ENCODE data around the gene SHROOM3.

Gene SHROOM3

DNA sequence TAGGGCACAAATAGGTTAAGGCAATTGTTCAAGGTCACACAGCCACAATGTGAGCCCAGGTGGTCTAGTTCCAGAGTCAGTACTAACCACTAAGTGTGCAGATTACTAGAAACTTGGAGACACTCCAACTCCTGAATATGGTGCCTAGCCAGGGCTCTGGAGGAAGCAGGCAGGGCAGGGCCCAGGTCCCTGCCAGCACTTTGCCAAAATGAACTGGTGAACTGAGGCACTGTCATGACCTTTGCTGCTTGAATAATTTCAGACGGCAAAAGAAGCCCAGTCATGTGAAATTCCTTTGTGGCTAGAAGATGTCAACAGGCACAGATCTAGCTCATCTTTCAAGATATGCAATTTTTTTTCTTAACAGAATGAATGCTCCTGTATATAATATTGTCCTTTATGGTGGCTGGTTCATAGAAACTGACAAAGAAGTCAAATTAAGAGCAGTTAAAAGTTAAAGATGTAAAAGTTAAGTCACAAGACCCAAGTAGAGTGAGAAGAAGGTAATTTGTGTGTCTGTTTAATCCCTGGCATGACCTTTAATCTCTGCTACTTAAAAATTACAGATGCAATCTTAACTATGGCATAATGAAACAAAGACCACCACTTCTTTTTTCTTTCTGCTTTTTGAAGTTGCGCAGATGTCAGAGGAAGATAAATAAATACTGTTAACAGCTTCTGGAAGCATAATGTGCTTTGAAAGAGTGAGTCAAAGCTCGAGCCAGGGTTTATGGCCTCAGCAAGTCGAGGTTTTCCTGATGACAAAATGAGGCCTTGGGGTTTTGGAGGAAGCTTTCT lies 54.1 kb downstream of the SHROOM3 start:
- TF ChIP-seq TAF1 (IDR thresholded peaks at IDR 0.05; ENCODE audit: borderline replicate concordance, insufficient read depth, low read length) = no peak
- TF ChIP-seq FOXP2 (optimal IDR thresholded peaks at IDR 0.05; ENCODE audit: borderline replicate concordance, extremely low read depth, extremely low read length, insufficient read depth) = no peak
- TF ChIP-seq, protein P1, sequence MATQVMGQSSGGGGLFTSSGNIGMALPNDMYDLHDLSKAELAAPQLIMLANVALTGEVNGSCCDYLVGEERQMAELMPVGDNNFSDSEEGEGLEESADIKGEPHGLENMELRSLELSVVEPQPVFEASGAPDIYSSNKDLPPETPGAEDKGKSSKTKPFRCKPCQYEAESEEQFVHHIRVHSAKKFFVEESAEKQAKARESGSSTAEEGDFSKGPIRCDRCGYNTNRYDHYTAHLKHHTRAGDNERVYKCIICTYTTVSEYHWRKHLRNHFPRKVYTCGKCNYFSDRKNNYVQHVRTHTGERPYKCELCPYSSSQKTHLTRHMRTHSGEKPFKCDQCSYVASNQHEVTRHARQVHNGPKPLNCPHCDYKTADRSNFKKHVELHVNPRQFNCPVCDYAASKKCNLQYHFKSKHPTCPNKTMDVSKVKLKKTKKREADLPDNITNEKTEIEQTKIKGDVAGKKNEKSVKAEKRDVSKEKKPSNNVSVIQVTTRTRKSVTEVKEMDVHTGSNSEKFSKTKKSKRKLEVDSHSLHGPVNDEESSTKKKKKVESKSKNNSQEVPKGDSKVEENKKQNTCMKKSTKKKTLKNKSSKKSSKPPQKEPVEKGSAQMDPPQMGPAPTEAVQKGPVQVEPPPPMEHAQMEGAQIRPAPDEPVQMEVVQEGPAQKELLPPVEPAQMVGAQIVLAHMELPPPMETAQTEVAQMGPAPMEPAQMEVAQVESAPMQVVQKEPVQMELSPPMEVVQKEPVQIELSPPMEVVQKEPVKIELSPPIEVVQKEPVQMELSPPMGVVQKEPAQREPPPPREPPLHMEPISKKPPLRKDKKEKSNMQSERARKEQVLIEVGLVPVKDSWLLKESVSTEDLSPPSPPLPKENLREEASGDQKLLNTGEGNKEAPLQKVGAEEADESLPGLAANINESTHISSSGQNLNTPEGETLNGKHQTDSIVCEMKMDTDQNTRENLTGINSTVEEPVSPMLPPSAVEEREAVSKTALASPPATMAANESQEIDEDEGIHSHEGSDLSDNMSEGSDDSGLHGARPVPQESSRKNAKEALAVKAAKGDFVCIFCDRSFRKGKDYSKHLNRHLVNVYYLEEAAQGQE (IDR thresholded peaks at IDR 0.05; ENCODE audit: insufficient read depth in 1 of 2, low read depth in 2 of 2, low read length in 2 of 2) = no peak
- no peak for TF ChIP-seq SIN3A (IDR thresholded peaks at IDR 0.05; ENCODE audit: borderline replicate concordance, insufficient read depth, low read length)
- no peak for TF ChIP-seq POLR2AphosphoS5 (IDR thresholded peaks at IDR 0.05; ENCODE audit: low read depth, low read length)

DNA sequence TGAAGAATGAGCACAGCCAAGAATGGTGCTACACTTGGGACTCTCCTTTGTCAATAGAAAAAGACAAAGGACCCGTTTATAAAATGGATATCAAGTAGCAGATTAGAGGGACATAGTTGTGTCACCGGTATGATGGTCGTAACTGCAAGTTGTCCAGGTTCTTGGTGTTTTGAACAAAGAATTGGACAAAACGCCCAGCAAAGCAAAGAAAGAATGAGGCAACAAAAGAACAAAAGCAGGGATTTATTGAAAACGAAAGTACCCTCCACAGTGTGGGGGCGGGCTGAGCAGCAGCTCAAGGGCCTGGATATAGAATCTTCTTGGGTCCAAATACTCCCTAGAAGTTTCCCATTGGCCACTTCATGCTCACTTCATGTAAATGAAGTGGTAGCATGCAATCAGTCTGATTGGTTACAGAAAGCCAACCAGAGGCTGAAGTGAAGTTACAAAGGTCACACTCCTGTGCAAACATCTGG lies 54.7 kb downstream of the SHROOM3 start:
- TF ChIP-seq FOXP2 (optimal IDR thresholded peaks at IDR 0.05; ENCODE audit: borderline replicate concordance, extremely low read depth, extremely low read length, insufficient read depth) (no peak), POLR2AphosphoS5 (IDR thresholded peaks at IDR 0.05; ENCODE audit: low read depth, low read length) (no peak), TAF1 (IDR thresholded peaks at IDR 0.05; ENCODE audit: borderline replicate concordance, insufficient read depth, low read length) (no peak), SIN3A (IDR thresholded peaks at IDR 0.05; ENCODE audit: borderline replicate concordance, insufficient read depth, low read length) (no peak)
- TF ChIP-seq, protein P1 (IDR thresholded peaks at IDR 0.05; ENCODE audit: insufficient read depth in 1 of 2, low read depth in 2 of 2, low read length in 2 of 2) = no peak

DNA sequence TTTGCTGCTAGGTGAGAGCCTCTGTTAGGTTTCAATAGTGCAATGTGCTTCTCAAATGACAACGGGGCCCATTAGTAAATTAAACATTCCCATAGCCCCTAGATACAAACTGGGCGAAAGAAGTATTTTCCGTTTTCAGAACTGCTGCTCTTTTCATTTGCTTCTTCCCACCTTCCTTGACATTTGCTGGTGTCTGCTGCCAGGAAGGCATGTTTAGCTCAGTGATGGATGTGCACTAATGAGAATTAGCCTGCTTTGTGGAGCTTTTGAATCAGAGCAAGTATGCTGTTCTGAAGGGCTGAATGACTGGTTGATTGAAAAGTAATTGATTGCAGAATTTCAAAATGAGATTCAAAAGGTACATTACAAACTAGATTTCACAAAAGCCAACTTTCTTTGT lies 57.0 kb downstream of the SHROOM3 start:
- no peak for TF ChIP-seq SIN3A (IDR thresholded peaks at IDR 0.05; ENCODE audit: borderline replicate concordance, insufficient read depth, low read length)
- TF ChIP-seq POLR2AphosphoS5 (IDR thresholded peaks at IDR 0.05; ENCODE audit: low read depth, low read length) = no peak
- TF ChIP-seq TAF1 (IDR thresholded peaks at IDR 0.05; ENCODE audit: borderline replicate concordance, insufficient read depth, low read length) = no peak
- TF ChIP-seq, protein P1 (IDR thresholded peaks at IDR 0.05; ENCODE audit: insufficient read depth in 1 of 2, low read depth in 2 of 2, low read length in 2 of 2) = no peak
- no peak for TF ChIP-seq FOXP2 (optimal IDR thresholded peaks at IDR 0.05; ENCODE audit: borderline replicate concordance, extremely low read depth, extremely low read length, insufficient read depth)

DNA sequence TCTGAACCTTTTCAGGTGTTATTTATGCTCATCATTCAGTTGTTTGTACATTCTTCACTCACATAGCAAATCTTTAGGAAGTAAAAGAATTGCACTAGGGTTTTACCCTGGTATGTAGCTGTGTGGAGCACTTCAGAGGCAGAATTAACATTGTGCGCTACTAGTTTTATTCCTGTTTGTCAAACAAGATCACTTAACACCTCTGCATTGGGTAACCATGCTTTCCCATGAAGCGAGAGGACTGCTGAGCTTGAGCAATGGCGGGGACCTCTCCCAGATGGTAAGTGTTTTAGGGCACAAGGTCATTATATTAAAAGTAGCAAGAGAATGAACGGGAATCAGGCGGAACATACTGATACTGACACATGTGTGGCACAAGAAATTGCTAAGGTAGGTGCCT lies 59.2 kb downstream of the SHROOM3 start:
- TF ChIP-seq TAF1 (IDR thresholded peaks at IDR 0.05; ENCODE audit: borderline replicate concordance, insufficient read depth, low read length) (no peak), FOXP2 (optimal IDR thresholded peaks at IDR 0.05; ENCODE audit: borderline replicate concordance, extremely low read depth, extremely low read length, insufficient read depth) (no peak), POLR2AphosphoS5 (IDR thresholded peaks at IDR 0.05; ENCODE audit: low read depth, low read length) (no peak), SIN3A (IDR thresholded peaks at IDR 0.05; ENCODE audit: borderline replicate concordance, insufficient read depth, low read length) (no peak)
- TF ChIP-seq, protein P1 (IDR thresholded peaks at IDR 0.05; ENCODE audit: insufficient read depth in 1 of 2, low read depth in 2 of 2, low read length in 2 of 2) = no peak

All from PFSK-1 (cell line).